ENCODE data around the gene UPF1.

The UPF1 gene

DNA sequence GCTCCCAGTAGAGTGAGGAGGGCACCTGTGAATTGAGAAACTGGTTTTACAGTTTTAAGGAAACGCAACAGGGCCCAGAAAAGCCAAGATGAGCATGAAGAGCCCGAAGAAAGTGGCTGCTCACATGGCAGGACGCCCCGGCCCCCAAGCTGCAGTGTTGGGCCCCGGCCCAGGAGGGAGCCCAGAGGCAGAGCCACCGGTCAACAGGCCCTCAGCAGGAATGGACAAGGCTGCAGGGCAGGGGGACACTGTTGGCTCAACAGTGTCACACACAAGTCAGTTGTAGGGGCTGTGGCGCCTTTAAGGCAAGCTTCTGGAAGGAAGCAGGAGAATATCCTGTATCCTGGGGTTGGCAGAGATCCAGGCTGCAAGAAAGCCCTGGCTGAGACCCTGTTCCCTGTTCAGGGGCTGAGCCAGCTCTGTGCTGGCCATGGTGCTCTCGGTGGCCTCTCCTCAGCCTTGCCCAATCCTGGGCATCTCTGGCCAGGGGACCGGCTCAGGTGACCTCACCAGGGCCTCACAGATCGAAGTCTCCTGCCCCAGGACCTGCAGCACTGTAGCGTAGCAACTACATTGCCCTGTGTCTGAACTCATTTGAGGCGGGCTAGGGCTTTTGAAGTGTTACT lies 28.0 kb downstream of the UPF1 start:
- no peak for DNase-seq

- no peak for DNase-seq
Observed at GRCh38 chr19:18860302-18860700, 28.5 kb downstream of the UPF1 start.

DNA sequence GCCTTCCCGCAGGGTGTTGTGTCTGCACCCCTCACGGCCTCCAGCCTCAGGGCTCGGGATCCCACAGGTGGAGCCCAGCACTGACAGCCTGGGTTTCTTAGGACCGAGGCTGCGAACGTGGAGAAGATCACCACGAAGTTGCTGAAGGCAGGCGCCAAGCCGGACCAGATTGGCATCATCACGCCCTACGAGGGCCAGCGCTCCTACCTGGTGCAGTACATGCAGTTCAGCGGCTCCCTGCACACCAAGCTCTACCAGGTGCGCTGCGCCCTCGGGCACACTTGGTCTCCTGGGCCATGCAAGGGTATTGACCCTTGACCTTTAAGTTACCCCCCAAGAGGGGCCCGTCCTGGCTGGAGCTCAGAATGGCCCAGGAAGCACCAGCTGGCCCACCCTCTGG lies 29.0 kb downstream of the UPF1 start:
- DNase-seq: no peak

- no peak for DNase-seq
Observed at GRCh38 chr19:18861235-18861634, 29.5 kb downstream of the UPF1 start.

GRCh38 chr19:18861917-18862316 lies 30.2 kb downstream of the UPF1 start:
- DNase-seq: no peak

DNA sequence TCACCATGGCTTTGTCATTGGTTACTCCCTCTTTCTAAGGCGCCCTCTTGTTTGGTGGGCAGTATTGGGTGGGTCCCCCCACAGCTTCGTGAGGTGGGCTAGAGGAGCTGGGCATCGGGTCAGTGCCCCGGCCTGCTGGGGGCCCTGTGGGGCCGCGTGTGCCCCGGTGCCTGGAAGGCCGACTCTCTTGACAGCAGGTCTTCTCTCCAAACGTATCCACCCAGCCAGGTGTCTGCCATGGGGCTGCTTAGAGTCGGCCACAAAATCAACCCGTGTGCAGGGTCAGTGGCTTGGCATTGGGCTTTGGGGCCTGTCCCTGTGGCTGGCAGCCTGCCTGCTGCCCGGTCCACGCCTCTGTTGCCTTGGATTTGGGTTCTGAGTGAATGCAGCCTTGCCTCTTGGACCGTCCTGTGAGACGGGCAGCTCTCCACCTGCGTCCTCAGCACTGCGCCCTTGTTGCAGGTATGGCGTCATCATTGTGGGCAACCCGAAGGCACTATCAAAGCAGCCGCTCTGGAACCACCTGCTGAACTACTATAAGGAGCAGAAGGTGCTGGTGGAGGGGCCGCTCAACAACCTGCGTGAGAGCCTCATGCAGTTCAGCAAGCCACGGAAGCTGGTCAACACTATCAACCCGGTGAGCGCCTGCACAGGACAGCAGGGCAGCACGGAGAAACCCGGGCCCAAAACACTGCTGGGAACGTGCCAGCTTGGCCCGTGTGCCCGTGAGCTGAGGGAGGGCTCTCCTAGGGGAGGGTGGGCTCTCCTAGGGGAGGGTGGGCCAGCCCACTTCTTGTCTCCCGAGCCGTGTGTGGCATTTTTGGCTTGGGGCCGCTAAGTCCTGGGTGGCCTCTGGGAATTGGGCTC lies 31.4 kb downstream of the UPF1 start:
- no peak for DNase-seq

GRCh38 chr19:18863843-18864362 lies 32.1 kb downstream of the UPF1 start:
- peak; percentile 23 for DNase-seq

GRCh38 chr19:18865106-18865972 lies 33.6 kb downstream of the UPF1 start:
- DNase-seq: no peak

- no peak for DNase-seq
Observed at GRCh38 chr19:18865973-18866799, 34.4 kb downstream of the UPF1 start.

DNA sequence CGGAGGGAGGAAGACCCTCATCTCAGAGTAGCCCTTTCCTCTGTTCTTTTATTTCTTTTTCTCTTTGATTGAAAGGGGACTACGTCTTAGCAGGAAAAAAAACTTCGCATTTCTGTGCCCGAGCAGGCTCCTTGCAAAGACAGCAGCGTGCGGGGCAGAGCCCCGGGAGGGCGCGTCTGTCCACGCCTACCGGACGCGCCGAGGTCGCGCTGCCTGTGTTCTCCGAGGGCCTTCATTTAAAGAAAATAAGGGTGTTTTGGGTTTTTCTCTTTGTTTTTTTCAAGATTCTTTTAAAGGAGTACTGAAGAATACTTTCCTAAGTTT lies 35.0 kb downstream of the UPF1 start:
- DNase-seq: no peak

DNA sequence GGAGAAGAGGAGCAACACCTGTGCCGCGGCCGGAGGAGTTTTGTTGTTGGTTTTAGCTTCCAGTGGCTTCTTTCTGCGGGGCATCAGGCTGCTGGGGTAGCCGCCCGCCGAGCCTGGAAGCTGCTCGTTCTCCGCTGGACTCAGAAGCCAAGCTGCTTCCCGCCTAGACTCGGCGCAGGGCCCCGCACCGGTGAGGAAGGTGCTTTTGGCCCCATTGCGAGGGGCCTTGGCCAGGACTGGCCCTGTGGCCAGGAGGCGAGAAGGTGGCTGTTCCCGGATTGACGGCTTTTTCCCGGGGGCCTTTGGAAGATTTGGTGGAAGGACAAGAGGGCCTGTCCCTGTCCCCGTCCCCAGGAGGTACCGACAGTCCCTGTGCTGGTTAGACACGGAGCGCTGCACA lies 35.4 kb downstream of the UPF1 start:
- DNase-seq: no peak

DNA sequence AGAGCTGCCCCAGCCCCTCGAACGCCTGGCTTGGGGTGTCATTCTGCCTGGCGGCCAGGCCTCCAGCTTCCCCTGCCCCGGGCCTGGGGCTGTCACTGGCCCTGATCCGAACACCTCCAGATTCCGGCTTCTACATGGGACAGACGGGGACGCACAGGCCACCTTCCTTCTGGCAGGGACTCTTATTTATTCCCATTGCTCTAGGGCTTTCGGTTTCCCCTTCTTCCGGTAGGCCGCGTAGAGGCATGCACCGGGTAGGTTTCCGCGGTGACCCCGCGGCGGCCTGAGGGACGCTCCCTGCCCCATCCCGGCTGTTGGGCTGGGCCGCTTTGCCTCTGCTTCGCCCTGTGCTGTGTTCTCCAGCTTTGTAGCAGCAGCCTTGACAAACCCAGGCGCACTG lies 36.0 kb downstream of the UPF1 start:
- DNase-seq: no peak

DNA sequence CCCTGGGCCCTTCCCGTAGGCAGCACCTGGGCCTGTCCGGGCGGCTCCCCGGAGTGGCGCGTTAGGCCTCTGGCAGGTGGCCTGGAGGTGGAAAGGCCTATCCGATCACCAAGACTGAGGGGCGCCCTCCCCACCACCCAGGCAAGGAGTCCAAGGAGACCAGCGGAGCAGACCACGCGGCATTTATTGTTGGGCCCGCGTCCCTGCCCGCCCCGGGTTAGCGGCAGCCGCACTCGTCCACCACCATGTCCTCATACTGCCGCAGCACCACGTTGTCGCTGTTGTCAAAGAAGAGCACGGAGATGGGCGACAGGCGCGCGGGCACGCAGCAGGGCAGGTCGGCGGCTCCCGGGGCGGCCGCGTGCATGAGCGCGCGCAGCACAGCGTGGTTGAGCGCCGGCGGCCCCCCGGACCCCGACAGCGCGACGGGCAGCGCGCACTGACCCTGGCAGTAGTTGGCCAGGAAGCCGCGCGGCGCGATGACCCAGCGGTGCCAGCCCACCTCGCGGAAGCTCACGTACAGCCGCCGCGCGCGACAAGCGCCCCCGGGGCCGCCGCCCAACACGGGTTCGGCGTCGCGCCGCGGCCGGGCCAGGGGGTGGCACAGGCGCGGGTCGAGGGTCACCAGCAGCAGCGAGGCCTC lies 36.7 kb downstream of the UPF1 start:
- no peak for DNase-seq

DNA sequence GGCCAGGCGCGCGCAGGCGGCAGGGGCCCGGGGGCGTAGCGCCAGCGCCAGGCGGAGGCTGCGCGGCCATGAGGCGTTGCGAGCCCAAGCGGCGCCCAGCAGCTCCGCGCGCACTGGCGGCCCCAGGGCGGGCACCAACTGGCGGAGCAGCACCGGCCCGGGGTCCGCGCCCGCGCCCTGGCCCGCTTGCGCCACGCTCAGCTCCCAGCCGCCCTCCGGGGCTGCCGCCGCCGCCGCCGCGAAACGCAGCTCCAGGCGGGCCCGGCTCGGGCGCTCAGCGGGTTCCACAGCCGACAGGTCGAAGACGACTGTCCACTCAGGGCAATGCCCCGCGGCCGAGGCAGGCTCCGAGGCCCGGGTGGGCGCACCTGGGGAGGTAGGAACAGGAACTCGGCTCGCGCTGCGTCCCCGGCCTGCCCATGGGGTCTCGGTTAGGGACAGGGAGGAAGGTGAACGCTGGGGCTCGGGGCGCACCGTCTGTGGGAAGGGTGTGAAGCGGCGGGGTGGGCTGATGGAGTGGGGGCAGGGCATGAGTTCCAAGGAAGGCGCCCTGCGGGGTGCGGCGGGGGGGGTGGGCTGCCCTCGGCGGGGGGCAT lies 37.4 kb downstream of the UPF1 start:
- no peak for DNase-seq

GRCh38 chr19:18869781-18870530 lies 38.2 kb downstream of the UPF1 start:
- DNase-seq: no peak

DNA sequence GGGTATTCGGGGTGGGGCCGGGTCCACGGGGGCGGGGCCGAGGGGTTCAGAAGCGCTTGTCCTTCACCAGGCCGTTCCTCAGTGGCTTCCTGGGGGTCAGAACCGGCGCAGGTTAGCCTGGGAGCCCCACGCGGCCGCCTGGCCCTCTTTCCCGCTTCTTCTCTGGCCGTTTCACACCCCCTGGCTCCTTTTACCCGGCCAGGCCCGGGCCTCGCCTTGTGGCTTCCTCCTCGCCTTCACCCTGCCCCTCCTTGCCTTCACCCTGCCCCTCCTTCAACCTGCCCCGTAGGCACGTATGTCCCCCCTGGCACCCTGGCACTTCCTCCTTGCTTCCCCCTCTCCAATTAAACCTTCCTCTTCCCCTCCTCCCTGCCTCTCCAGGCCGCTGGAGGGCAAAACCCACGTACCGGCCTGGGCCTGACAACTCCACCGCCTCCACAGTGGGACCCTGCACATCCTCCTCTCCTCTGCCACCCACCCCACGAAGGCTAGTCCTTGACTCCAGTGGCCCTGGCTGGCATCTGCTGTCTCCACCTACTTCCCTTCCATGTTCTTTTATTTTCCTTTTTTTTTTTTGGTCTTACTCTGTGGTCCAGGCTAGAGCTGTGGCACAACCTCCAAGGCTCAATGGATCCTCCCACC lies 38.9 kb downstream of the UPF1 start:
- no peak for DNase-seq

DNA sequence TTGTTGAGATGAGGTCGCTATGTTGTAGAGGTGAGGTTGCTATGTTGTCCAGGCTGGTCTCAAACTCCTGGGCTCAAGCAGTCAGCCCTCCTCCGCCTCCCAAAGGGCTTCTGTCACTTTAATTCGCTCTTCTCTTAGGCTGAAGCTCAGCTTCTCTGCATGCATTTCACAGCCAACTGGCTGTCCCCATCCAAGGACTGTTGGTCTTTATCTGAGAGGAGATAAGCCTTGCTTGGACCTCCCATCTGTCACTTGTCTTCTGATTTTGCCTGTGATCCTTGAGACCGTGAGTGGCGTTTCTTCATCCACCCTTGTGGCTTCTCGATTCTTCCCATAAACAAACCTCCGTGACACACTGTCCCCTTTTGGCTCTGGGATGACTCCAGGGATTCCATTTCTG lies 39.8 kb downstream of the UPF1 start:
- DNase-seq: peak; percentile 31

DNA sequence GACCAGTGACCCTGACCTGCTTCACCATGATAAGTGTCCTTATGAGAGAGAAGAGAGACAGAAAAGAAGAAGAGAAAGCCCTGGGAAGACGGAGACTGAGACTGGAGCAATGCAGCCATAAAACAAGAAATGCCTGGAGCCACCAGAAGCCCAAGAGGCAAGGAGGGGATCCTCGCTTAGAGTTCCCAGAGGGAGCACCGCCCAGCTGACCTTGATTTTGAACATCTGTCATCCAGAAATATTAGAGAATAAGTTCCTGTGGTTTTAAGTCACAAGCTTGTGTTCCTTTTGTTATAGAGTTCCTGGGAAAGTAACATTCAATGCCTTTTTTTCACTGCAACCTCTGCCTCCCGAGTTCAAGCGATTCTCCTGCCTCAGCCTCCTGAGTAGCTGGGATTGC lies 44.0 kb downstream of the UPF1 start:
- no peak for DNase-seq

DNA sequence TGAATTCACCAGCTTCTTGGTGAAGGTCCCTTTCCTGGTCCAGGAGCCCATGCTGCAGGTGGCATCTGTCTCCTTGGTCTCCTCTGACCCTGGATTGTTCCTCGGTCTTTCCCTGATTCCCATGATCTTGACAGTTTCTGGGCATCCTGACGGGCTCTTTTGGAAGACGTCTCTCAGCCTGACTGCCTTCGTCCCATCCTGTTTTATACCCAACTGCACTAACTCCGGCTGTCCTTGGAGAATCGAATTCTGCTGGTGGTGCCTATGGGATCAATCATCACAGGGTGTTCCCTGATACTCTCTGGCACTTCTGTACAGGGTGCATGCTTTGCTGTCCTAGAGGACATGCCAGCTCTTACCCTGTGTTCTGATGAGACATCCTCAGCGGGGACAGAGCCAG lies 45.1 kb downstream of the UPF1 start:
- no peak for DNase-seq

DNA sequence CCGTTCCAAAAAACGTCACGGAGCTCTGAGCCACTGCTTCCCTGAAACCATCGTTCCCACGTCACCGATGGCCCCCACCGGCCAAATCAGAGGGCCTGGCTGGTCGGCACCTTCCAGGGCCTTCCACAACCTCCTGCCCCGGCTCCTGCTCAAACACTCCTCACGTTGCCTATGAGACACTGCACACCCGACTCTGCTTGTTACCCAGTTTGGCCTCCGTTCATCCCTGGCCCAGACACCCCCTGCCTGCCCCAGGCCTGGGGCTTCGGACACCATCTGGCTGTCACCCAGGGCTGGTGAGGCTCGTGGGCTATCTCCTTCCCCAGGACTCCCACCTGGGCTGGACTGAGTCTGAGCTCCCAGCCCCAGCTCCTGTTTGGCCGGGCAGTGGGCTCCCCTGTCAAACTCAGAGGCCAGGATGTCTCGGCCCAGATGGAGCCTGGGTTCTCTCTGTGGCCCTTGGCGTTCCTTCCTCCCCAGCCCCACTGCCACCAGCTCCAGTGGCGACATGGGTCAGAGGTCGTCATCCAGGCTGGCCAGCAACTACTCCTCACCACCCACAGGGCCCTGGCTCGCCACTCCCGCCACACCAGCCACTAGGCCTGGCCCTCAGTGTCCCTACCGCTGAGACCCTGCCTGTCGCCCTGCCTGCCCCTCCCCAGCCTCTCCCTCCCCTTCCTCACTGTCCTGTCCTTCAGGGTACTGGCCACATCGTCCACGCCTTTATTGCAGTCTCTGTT lies 46.5 kb downstream of the UPF1 start:
- no peak for DNase-seq
